NCI-H146 (cell line): ENCODE results near the gene EMCN.
"Not testable (repeated sequence)": the region's sequence is repeated elsewhere in the genome, so short reads cannot be mapped to it uniquely, and the experiment has no call there.

ENCODE experiments used
- DNase-seq: peaks from one replicate; lab custom pipeline; 2025; lab: John Stamatoyannopoulos, UW

The EMCN gene

DNA sequence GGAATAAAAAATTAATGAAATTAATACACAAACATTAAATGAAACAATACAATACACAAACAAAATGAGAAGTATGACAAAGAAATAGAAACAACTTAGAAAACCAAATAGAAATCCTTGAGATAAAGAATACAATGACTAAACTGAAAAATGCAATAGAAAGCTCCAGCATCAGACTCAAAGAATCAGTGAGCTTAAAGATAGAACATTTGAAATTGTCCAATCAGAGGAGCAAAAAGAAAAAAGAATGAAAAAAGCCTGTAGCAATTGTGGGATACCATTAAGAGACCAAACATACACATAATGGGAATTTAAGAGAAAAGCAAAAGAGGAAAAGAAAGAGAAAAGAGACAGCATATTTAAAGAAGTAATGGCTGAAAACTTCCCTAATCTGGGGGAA, 25.7 kb downstream of the EMCN start:
- DNase-seq = no peak

DNA sequence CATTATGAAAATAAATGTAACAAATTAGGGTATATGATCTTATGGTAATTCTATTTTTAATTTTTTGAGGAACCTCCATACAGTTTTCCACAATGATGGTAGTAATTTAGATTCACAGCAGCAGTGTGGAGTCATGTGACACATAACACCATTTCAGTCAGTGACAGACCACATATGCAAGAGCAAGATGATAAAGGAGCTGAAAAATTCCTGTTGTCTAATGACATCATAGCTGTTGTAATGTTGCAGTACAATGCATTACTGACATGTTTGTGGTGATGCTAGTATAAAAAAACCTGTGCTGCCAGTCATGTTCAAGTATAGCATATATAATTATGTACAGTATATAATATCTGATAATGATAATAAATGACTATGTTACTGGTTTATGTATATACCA, 28.5 kb downstream of the EMCN start:
- no peak for DNase-seq

DNA sequence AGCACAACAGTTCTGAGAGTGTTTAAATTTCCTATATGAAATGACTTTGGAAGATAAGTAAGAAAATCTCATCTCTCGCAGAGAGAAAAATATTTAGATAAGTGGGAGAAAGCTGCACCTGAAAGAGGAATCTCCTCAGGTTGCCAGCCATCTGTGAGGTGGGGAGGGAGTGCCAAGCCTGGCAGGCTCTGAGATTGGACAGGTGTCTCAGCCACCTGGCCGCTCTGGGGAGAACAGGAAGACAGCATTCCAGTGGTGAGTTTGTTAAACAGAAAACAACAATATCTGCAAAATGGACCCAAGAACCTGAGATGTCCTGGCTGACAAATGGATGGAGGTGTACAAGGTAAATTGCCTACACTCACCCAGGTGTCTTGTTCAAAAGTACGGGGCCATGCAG, 31.3 kb downstream of the EMCN start:
- no peak for DNase-seq

DNA sequence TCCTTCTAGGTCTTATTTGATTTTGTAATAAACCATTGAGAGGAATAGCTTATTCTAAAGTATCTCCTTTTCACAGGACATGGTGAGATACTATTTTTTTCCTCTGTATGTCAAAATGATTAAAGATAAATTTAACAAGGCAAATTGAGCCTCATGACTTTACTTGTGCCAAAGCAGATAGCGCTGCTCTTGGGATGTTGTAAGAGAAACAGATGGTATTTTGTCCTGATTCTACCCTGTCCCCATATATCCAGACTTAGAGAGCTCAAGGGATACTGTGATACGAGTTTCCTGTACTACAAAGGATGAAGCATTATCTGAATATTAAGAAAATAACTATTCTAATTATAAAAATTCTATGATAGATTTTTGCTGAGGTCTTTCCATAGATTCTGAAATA, 34.0 kb downstream of the EMCN start:
- DNase-seq = no peak

DNA sequence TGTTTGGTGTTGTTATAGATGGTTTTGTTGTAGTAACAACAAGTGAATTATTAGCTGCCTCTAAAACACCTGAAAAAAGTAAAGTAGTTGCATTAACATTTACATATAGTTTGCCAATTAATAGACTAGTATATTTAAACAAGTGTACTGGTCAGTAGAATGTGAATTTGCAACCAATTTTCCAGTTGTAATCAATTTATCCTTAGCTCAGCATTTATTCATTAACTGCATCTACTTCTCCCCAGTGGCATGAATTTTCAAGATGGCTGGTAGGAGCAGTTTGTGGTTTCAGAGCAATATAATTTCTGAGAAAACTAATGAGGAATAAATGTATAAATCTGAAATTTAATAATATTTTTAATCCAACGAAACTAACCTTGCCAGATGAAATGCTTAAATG, 37.9 kb downstream of the EMCN start:
- no peak for DNase-seq

DNA sequence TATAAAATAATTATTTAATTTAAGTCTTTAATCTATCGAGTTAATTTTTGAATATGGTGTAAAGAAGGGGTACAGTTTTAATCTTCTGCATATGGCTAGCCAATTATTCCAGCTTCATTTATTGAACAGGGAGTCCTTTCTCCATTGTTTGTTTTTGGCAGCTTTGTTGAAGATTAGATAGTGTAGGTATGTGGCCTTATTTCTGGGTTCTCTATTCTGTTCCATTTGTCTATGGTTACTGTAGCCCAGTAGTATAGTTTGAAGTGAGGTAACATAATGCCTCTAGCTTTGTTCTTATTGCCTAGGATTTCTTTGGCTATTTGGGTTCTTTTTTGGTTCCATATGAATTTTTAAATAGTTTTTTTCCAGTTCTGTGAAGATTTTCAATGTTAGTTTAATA, 48.3 kb downstream of the EMCN start:
- DNase-seq = no peak

DNA sequence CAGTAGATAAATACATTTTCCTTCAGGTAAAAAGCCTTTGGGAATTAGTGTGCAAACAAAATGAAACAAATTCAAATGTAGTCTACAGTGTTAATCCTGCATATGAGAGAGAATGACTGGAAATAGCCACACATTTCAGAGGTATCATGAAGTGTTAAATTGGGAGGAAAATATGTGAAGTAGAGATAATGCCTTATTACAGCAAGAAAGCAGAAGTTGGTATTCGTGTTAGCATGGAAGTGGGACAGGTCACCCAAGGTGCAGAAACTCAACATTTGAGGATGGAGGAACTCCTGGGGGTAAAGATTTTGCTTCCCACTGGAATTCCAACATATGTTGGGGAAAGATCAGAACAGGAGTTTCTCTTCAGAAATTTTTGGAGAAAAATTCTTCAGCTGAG, 51.3 kb downstream of the EMCN start:
- DNase-seq = no peak

DNA sequence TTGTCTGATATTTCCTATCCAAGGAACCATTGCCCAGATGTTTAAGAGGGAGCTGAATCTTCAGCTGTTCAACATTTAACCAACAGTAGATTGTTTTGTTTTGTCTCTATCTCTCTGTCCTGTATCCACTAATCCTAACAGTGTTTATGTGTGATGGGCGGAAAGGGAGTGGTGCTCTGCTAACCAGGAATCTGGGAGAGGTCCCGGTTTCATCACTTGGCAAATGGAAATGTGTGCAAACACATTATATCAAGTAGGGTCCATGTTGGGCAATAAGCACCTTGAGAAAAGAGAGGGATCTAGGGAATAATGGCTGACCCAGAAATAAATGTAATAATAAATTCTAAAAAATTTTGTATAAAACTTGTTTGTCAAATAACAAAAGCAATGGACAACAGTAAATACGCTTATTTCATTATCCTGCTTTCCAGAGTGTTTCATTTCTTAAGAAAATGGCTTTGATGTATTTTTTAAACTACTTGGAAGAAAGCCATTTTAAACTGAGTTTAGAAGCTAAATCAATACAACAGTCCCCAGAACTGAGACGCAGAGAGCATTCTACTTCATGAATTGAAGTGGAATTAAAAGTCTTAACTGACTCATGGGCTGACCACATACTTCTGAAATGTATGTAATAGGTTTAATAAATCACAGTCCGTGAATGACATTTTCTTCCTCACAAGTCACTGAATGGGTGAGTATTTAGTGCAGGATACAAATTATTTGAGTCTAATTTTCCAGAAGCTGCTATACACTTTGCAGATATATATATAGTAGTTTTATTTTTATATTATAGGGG, 55.8 kb downstream of the EMCN start:
- no peak for DNase-seq

DNA sequence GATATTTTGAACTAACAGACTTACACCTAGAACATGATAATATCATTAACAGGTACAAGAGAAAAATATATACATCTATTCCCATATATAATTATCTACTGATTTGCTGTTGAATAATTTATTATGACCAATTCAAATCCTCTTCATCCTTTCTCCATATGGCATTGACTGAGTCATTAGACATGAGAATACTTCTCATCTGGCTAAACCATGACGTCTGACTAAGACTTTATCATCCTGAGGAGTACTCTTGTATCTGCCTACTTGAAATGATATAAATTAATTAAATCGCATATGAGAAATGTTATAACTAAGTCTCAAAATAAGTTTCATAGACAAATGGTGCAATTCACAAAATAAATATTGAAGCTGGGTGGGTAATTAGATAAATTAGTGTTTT, 67.4 kb downstream of the EMCN start:
- DNase-seq = no peak

DNA sequence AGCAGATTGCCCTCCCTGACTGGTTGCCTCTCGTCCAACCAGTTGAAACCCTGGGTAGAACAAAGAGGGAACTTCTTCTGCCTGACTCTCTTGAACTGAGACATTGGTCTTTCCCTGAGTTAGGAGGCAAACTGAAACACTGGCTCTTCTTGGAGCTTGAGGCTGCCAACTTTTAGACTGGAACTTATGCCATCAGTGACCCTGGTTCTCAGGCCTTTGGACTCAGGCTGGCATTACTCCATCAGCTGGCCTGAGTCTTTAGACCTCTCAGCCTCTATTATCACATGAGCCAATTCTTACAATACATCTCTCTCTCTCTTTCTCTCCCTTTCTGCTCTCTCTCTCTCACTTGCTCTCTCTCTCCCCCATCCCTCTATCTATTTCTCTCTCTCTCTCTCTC, 86.4 kb downstream of the EMCN start:
- DNase-seq = no peak

DNA sequence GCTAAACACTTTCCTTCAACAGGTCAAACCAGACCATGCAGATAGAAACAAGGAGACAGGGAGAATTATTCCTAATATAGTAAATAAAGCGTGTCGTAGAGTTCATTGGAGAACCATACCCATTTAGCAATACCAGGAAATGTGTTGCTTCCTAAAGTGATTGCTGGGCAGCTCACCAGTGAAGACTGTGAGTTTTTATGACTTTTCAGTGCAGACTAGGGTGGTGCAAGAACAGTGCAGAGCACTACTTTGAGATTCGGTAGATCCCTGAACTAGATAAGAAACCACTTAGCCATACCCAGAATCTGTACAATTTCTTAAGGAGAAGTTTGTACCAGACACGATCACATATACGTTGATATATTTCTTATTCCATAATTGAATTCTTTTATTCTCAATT, 87.4 kb downstream of the EMCN start:
- DNase-seq = no peak

DNA sequence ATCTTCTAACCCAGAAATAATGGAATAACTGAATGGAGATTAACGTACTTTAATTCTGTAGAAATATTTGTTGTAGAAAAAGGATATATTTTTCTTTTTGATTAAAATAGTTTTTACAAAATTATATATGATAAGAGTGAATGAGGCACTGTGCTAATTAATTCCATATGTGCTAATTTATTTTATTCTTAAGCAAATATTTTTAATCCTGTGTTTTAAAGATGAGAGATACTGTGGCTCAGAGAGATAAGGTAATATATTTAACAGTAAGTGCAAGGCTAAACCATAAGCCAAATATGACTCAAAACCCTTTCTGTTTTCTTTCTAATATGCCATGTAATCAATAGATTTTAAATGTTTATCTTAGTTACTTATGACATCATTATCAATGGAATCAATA, 88.2 kb downstream of the EMCN start:
- DNase-seq = no peak

DNA sequence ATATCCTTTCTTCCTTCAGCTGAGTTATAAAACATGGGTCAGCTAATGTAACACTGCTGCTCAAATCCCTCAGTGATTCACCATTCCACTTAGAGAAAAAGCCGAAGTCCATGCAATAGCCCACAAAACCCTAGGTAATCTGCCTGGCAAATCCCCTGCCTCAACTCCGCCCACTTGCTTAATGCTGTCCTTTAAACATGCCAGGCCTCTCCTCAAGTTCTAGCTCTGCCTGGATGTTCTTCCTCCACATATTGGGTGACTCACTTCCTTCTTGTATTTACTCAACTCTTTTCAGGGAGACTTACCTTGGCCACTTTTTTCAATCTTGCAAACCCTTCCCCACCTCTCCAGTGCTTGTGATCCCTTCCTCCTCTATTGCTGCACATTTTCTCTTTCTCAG, 89.8 kb downstream of the EMCN start:
- no peak for DNase-seq

DNA sequence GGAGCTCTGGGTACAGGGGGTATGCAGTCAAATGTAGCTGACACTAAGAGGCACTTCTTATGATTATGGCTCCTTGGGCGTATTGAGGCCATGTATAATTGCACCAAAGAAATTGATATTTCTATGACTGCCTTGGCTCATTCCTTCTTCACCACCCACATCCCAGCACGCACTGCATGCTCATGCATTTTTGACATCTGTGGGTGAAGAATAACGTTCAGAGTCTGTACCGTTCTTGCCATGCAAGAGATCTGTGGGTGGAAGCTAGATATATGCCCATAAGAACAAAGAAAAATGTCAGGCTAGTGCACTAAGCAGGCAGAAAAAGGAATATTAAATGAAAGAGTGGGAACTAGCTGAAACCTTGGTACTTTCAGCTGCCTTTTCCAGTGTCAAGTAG, 93.4 kb downstream of the EMCN start:
- no peak for DNase-seq

DNA sequence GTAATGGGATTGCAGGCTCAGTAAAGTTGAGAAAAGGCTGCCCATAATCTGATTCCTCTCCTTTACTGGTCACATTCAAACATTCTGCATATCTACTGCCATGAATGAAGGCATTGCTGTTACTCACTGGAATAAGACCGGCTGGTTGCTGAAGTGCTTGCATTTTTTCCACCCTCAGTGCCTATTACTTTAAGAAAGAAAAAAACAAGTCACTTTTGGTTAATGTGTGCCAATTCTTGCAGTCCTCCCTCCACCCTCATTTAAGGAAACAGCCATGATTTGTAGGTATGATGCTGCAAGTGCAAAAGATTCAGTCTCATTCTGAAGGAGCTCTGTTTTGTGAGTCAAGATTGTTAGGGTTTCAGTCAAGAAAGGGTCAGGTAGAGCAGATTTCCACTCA, 94.9 kb downstream of the EMCN start:
- DNase-seq = no peak

DNA sequence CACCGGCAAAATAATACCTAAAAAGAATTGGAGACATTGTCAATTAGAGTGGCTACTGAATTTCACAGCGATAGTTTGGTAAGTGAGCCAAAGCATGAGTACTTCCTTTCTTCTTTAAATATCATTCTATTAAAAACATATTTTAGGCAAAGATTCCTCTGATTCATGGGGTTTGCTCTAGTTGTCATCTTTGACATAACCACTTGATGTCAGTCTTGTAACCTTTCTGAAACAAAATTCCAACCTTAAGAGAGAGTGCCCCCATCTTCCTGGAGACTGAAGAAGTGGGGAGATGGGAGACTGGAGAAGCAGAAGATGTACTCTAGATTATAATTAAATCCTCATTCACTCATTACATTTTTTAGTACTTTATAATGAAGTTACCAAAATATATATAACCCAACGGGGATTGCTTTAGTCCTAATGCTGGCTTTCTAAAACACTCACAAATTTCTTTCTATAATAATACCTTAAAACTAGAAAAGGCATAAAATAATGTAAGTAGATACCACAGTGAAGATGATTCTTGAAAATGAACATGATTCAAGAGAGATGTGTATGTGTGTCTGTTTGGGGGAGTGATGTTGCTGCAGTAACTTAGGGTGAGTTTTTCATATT, 96.4 kb downstream of the EMCN start:
- no peak for DNase-seq

DNA sequence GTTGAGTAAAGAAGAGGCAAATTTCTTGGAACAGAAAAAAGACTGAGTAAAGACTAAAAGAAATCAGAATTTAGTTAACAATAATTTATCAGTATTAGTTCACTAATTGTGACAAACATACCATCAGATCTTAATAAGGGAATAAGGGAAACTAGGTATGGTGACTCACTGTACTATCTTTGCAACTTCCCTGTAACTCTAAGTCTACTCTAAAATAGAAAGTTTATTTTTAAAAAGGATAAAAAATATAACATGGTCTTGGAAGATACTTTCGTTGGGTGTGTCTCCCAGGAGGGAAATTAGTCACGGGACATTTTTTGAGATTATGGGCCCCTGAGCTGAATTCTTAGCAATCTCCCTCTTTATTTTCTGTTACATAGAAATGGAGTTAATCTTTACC, 97.3 kb downstream of the EMCN start:
- no peak for DNase-seq

DNA sequence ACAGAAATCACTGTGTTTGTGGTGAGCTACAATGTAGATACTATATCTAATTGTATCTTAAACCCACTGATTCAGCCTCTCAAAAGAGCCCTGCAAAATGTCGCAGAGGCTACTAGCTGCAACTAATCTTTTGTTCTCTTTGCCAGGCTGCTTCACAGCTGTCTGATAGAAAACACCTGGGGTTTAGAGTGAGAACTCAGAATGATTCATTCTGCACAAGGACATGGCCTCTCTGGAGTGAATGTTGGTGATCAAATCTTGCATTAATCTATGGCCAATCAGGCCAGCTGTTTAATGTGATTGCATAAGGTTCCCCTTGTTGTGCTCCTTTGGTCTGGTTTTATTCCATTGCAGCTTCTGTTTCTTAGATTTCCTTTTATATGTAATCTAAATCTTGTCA, 100.3 kb downstream of the EMCN start:
- no peak for DNase-seq

DNA sequence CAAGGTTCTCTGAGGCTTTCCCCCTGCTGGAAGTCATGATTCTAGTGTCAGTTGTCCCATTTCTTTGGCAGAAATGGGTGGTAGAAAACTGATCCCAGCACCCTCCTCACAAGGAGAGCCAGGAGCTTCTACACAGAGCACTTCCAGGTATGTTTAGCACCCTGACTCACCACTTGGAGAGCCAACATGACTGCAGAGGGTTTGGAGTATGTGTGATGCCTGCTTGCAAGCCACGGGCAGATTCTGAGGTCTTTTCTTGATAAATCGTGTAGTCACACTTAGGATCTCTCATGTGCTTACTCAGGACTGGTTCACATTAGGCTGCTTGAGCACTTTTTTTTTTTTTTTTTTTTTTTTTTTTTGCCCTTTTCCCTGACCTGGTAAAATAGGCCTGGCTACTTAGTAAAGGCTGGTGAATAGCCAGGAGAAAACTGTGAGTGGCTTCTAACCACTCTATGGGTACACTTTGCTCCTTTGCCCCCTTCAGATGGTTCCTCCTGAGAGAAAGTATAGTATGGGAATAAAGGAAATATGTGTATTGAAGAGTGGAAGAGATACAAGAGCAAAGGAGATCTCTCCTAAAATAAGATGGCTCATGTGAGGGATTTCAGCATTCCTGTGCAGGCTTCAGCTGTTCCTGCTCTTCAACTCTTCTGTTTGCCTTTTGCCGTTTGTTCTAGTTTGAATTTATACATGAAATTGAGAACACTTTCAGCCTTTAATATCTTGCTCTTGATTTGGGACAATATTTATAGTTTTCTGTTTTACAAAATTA, 103.6 kb downstream of the EMCN start:
- no peak for DNase-seq

DNA sequence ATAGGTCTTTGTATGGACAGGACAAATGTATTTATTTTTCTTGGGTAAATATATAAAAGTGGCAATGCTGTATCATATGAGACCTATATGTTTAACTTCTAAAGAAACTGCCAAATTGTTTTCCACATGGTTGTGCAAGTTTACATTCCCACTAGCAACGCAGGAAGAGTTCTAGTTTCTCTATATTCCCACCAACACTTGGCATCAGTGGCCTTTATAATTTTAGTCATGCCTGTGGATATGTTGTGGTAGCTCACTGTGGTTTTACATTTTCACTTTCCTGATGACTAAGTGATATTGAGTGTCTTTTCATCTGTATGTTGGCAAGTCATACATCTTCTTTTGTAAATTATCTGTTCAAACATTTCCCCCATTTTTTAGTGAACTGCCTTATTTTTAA, 126.0 kb downstream of the EMCN start:
- no peak for DNase-seq

DNA sequence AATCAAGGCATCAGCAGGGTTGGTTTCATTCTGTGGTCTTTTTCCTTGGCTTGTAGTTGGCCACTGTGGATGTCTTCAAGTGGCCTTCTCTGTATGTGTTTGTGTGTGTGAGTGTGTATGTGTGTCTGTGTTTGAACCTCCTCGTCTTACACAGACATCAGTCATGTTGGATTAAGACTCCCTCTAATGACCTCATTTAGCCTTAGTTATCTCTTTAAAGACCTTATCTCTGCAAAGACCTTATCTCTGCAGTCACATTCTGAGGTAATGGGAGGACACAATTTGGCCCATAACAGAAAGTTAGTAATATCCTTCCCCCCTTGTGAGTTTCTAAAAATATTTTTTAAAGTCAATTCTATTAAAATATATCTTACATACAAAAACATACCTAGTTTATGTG, 126.7 kb downstream of the EMCN start:
- DNase-seq = no peak

DNA sequence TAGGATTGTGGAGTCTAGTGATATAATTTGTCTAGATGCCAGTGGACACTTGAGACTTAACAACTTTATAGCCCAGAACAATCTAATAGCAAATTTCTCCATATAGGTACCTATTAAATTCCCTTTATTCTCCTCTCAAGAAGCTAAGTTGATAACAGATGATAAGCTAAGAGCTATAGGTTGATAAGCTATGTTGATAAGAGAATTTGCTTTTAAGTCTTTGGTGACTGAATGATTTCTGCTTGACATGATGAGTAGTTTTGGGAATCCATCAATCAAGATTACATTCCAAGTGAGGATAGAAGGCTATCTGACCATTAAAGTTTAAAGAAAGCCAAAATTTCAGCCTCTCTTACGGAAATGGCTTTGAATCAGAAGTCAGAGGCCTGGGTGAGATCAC, 131.6 kb downstream of the EMCN start:
- no peak for DNase-seq

DNA sequence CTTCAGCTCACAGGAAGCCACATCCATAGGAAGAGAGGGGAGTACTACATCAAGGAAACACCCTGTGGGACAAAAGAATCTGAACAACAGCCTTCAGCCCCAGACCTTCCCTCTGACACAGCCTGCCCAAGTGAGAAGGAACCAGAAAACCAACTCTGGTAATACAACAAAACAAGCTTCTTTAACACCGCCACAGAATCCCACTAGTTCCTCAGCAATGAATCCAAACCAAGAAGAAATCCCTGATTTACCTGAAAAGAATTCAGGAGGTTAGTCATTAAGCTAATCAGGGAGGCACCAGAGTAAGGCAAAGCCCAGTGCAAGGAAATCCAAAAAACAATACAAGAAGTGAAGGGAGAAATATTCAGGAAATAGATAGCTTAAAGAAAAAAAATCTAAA, 137.4 kb downstream of the EMCN start:
- DNase-seq = not testable (repeated sequence)
